Heart left ventricle (tissue), 13 donors: ENCODE results near the gene ASMTL.
"Not testable (repeated sequence)": the region's sequence is repeated elsewhere in the genome, so short reads cannot be mapped to it uniquely, and the experiment has no call there.

ENCODE experiments used
- POLR2A ChIP-seq, 2 donors: fragments of 450-650 bp; IDR thresholded peaks; one replicate each; pipeline ENCODE4 v1.6.1; 2017; ENCODE audit warnings: antibody characterized with exemption in 2 of 2, mild to moderate bottlenecking in 2 of 2, moderate library complexity in 2 of 2
- TF ChIP-seq, protein P1 (sequence below), 12 donors: fragments of 200-600 bp; sonication (generic) in 4 of 12; IDR thresholded peaks; one replicate each; pipeline versions ENCODE4 v1.5.0 to v1.8.0; 2018 to 2022; ENCODE audit warnings: antibody characterized with exemption in 12 of 12, mild to moderate bottlenecking in 5 of 12
- donor health status: ischemic (EF 13 %, LVEDD 7.1; RV severe dilation, severe dysfunction).
- donor health status: DM: no; HTN: yes; CAD: no.
- donor health status: DM: no; HTN: no; CAD: no.
- donor health status: ischemic (EF 25% LVEDD 6.9; RV normal size, moderate dysfunction).
- donor health status: ischemic (EF 25% LVEDD 5.7; RV mildly dilated, moderate dysfunction).
- donor health status: ischemic (EF 35%, LVEDD 5.7; RV mildly dilated, moderate dysfunction).
- donor health status: nonischemic (EF 11% LVEDD 7.7; RV severe dilation, severe dysfunction).
- donor health status: DM: yes; HTN: yes; CAD: no.
- donor health status: PGD.
- donor health status: ischemic (EF 29% LVEDD 5.4; RV normal size, mild dysfunction).
- donor health status: nonischemic (EF 23%, LVEDD 6.1; RV moderate dilation, normal function).

DNA sequence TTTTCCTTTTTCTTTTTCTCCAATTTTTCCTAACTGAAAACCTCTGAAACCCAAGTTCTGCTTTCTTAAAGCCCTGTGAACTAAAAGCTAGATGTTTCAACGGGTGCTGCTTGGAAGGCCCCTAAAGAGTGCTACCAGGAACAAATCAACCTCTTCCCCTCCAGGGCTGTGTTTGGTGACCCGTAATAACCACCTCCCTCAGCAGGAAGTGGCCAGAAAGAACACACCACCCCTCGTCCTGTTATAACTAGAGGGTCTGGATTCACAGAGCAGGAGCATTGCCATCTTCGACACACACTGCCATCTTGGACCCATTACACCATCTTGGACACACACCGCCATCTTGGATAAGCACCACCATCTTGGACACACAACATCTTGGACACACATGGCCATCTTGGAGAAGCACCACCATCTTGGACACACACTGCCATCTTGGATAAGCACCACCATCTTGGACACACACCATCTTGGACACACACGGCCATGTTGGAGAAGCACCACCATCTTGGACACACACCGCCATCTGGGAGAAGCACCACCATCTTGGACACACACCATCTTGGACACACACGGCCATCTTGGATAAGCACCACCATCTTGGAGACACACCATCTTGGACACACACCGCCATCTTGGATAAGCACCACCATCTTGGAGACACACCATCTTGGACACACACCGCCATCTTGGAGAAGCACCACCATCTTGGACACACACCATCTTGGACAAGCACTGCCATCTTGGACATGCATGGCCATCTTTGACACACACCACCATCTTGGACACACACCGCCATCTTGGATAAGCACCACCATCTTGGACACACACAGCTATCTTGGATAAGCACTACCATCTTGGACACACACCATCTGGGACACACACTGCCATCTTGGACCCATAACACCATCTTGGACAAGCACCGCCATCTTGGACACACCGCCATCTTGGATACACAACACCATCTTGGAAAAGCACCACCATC lies 5.4 kb downstream of the ASMTL start:
- TF ChIP-seq, protein P1, sequence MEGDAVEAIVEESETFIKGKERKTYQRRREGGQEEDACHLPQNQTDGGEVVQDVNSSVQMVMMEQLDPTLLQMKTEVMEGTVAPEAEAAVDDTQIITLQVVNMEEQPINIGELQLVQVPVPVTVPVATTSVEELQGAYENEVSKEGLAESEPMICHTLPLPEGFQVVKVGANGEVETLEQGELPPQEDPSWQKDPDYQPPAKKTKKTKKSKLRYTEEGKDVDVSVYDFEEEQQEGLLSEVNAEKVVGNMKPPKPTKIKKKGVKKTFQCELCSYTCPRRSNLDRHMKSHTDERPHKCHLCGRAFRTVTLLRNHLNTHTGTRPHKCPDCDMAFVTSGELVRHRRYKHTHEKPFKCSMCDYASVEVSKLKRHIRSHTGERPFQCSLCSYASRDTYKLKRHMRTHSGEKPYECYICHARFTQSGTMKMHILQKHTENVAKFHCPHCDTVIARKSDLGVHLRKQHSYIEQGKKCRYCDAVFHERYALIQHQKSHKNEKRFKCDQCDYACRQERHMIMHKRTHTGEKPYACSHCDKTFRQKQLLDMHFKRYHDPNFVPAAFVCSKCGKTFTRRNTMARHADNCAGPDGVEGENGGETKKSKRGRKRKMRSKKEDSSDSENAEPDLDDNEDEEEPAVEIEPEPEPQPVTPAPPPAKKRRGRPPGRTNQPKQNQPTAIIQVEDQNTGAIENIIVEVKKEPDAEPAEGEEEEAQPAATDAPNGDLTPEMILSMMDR (IDR thresholded peaks at IDR 0.05), result not testable (repeated sequence)
- not testable (repeated sequence) for TF ChIP-seq POLR2A (IDR thresholded peaks at IDR 0.05)
